Gastroesophageal sphincter (tissue), 4 donors: ENCODE data around the gene LAD1. TPM values are rescaled to one million over a fixed set of nuclear protein-coding genes. Genes with fewer than 3 reads are reported as not detected.

Experiments
- ATAC-seq: fragments of 150-250 bp; one replicate; pipeline ENCODE4 v1.9.1; 2016; ENCODE audit warnings: mild to moderate bottlenecking, moderate library complexity
- H3K27ac ChIP-seq, 4 donors: fragments of 200-600 bp; sonication (generic) in 3 of 4; 1 replicate in 3 of 4; 2 replicates in 1 of 4; pipeline ENCODE4 v1.5.1; 2016 to 2019
- H3K27me3 ChIP-seq: fragments of 200-600 bp; sonication (generic); one replicate; pipeline ENCODE4 v1.5.1; 2019
- H3K36me3 ChIP-seq, 2 donors: fragments of 200-600 bp; sonication (generic); one replicate each; pipeline ENCODE4 v1.5.1; 2019; ENCODE audit warnings: control low read depth in 1 of 2
- H3K4me1 ChIP-seq, 3 donors: fragments of 200-600 bp; sonication (generic); 1 replicate in 2 of 3; 2 replicates in 1 of 3; pipeline ENCODE4 v1.5.1; 2016 to 2019; ENCODE audit warnings: control low read depth in 2 of 3
- H3K4me3 ChIP-seq, 2 donors: fragments of 200-600 bp; sonication (generic); one replicate each; pipeline ENCODE4 v1.5.1; 2019; ENCODE audit warnings: mild to moderate bottlenecking in 1 of 2, moderate library complexity in 1 of 2
- H3K9me3 ChIP-seq, 3 donors: fragments of 200-600 bp; sonication (generic); one replicate each; pipeline ENCODE4 v1.5.1; 2017 to 2019; ENCODE audit warnings: control low read depth in 2 of 3
- CTCF ChIP-seq, 4 experiments: fragments of 200-600 bp in 2 of 4; fragments of 450-650 bp in 2 of 4; sonication (generic) in 1 of 4; IDR thresholded peaks; one replicate each; pipeline ENCODE4 v1.5.1; 2017 to 2019; ENCODE audit warnings: antibody characterized with exemption in 4 of 4, mild to moderate bottlenecking in 2 of 4, moderate library complexity in 2 of 4
- EP300 ChIP-seq: sonication (generic); formaldehyde crosslinking; IDR thresholded peaks from one replicate; pipeline ENCODE4 v1.6.1; 2017; ENCODE audit warnings: antibody characterized with exemption, mild to moderate bottlenecking
- POLR2A ChIP-seq, 2 donors: fragments of 450-650 bp; IDR thresholded peaks; one replicate each; pipeline ENCODE4 v1.6.1; 2017; ENCODE audit warnings: antibody characterized with exemption in 2 of 2, mild to moderate bottlenecking in 2 of 2, moderate library complexity in 1 of 2
- POLR2AphosphoS5 ChIP-seq: sonication (generic); formaldehyde crosslinking; IDR thresholded peaks from one replicate; pipeline ENCODE4 v1.6.1; 2017; ENCODE audit warnings: antibody characterized with exemption
- WGBS, 2 donors: methylation state at CpG; one replicate each; pipeline ENCODE4 v1.1.5; 2018; ENCODE audit warnings: low coverage in 1 of 2; 5-methylcytosine and 5-hydroxymethylcytosine counted together
- total RNA-seq, 4 donors: library from RNA; depleted of rRNA; stranded (reverse); fragments of >200 nt; gene quantifications; one replicate each; pipeline ENCODE4 v1.1.0, GENCODE V29; 2016

LAD1 gene
- total RNA-seq, 4 donors from 2014 or later: 1.2 to 24.1 (median 1.9) TPM

DNA sequence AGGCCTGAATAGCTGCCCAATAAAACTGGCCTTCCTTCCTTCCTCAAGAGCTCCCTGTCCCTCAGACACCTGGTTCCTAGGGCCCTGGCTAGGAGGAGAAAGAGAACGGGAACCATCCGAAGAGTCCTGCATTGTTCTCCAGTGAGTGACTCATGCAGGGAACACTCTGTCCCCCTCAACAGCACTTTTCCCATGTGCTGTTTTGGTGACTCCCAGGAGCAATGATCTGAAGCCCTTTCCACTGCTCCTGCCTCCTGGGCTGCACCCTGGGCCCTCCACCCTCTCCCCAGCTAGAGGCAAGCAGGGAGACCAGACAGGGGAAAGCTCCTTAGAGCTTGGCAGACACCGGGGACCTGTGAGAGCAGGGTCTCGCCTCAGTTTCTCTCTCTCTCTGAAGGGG, 40.5 kb downstream of the LAD1 start:
- TF ChIP-seq EP300 (no peak), CTCF (IDR thresholded peaks at IDR 0.05) (no peak), POLR2A (IDR thresholded peaks at IDR 0.05) (no peak), POLR2AphosphoS5 (no peak)
- Histone ChIP-seq H3K36me3 (no peaks in the 10 kb centered on the region), H3K27ac (no peak overlapping the region), H3K4me3 (no peak overlapping the region), H3K9me3 (no peaks in the 10 kb centered on the region), H3K27me3 (peaks cover 38% of the 10 kb centered on the region), H3K4me1 (no peaks in the 10 kb centered on the region)
- WGBS, 2 donors: 40% methylated on average over 1 of the region's 4 CpGs; no CpG with 5 or more reads in 1 of the 2 donors
- ATAC-seq: no peak

- no peak for TF ChIP-seq CTCF (IDR thresholded peaks at IDR 0.05)
- no peak for TF ChIP-seq POLR2AphosphoS5
- TF ChIP-seq POLR2A (IDR thresholded peaks at IDR 0.05): no peak
- TF ChIP-seq EP300: no peak
- no peaks in the 10 kb centered on the region for H3K4me1 ChIP-seq
Observed at GRCh38 chr1:201357636-201358348, 41.3 kb downstream of the LAD1 start.

DNA sequence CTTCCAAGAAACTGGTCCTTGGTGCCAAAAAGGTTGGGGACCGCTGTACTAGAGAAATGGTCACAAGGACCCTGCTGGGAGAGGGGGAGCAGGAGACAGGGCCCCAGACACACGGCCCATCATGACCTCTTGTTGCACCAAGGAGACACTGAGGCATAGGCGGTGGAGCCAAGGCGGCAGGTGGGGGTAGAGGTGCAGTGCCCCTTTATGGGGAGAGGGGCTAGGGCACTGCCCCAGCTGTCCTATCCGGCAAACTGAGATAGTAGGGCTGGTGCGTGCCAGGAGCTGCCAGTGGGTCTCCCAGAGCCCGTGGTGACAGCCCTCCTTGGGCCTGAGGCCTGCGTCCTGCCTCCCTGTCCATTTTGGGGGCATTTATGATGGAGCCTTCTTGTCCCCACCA, 41.9 kb downstream of the LAD1 start:
- Histone ChIP-seq H3K4me3 (no peak overlapping the region), H3K36me3 (no peaks in the 10 kb centered on the region), H3K4me1 (no peaks in the 10 kb centered on the region), H3K9me3 (no peaks in the 10 kb centered on the region), H3K27ac (no peak overlapping the region), H3K27me3 (peaks cover 41% of the 10 kb centered on the region)
- no peak for ATAC-seq
- 97% methylated on average over 4 of the region's 8 CpGs; no CpG with 5 or more reads in 1 of the 2 donors for WGBS, 2 donors
- no peak for TF ChIP-seq POLR2AphosphoS5
- TF ChIP-seq POLR2A (IDR thresholded peaks at IDR 0.05): no peak
- TF ChIP-seq EP300: no peak
- TF ChIP-seq CTCF (IDR thresholded peaks at IDR 0.05): no peak

More at GRCh38 chr1:201357636-201358348, 41.3 kb downstream of the LAD1 start:
- H3K27me3 ChIP-seq: peaks cover 44% of the 10 kb centered on the region
- ATAC-seq: no peak
- no peaks in the 10 kb centered on the region for H3K9me3 ChIP-seq
- WGBS, 2 donors: 69% methylated on average over 4 of the region's 10 CpGs; no CpG with 5 or more reads in 1 of the 2 donors
- H3K27ac ChIP-seq: no peak overlapping the region
- H3K4me3 ChIP-seq: no peak overlapping the region
- H3K36me3 ChIP-seq: no peaks in the 10 kb centered on the region

DNA sequence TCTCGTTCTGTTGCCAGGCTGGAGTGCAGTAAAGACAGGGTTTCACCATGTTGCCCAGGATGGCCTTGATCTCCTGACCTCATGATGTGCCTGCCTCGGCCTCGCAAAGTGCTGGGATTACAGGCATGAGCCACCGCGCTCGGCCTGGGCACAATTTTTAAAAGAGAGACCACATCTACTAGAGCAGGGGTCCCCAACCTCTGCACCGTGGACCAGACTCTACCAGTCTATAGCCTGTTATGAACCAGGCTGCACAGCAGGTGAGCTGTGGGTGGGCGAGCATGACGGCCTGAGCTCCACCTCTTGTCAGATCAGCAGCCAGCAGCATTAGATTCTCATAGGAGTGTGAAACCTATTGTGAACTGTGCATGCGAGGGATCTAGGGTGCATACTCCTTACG, 42.4 kb downstream of the LAD1 start:
- H3K4me1 ChIP-seq: no peaks in the 10 kb centered on the region
- no peak overlapping the region for H3K4me3 ChIP-seq
- no peak for ATAC-seq
- H3K36me3 ChIP-seq: no peaks in the 10 kb centered on the region
- TF ChIP-seq EP300 (no peak), POLR2AphosphoS5 (no peak), POLR2A (IDR thresholded peaks at IDR 0.05) (no peak), CTCF (IDR thresholded peaks at IDR 0.05) (no peak)
- H3K27me3 ChIP-seq: peaks cover 36% of the 10 kb centered on the region
- H3K27ac ChIP-seq: no peak overlapping the region
- 83 to 94% methylated on average over 2 to 3 of the region's 11 CpGs for WGBS, 2 donors
- no peaks in the 10 kb centered on the region for H3K9me3 ChIP-seq

DNA sequence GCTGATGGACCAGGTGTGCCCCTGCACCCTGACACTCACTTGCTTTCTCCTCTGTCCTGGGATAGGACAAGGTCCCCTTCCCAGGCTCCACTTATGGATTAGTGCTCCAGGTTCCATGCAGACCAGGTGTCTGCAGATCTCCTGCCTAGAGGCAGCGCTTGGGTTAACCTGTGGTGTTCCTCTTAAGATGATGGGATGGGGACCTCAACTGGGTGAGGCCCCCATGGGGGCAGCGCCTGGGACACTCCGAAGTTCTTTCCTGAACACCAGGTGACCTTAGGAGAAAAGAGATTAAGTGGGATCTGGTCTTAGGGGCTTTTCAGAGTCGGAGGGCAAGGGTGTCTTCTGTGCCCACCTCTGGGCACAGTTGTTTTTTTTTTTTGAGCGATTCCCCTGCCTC, 42.9 kb downstream of the LAD1 start:
- TF ChIP-seq CTCF (IDR thresholded peaks at IDR 0.05) (no peak), POLR2A (IDR thresholded peaks at IDR 0.05) (no peak), POLR2AphosphoS5 (no peak), EP300 (no peak)
- WGBS, 2 donors: 92 to 100% methylated on average over 1 to 2 of the region's 5 CpGs
- Histone ChIP-seq H3K27me3 (peaks cover 32% of the 10 kb centered on the region), H3K9me3 (no peaks in the 10 kb centered on the region), H3K4me1 (no peaks in the 10 kb centered on the region), H3K36me3 (no peaks in the 10 kb centered on the region), H3K4me3 (no peak overlapping the region), H3K27ac (no peak overlapping the region)
- ATAC-seq: no peak
